T-helper 2 cell treated with Interferon-gamma antibody and Interleukin-4, amounts not matched to agents 5 μg/mL and 100 μg/mL, for 36 hours (primary cell): ENCODE measurements around the gene CAMKMT.

Experiments
- DNase-seq: peaks from one replicate; pipeline ENCODE4 v3.0.0; 2021; ENCODE audit warnings: low spot score
- H3K27ac Mint-ChIP-seq: one replicate; pipeline ENCODE4 v1.8.0; 2021; ENCODE audit warnings: mild to moderate bottlenecking, mixed read lengths
- H3K27me3 Mint-ChIP-seq: one replicate; pipeline ENCODE4 v1.8.0; 2021; ENCODE audit warnings: low read depth, mixed read lengths
- H3K36me3 Mint-ChIP-seq: one replicate; pipeline ENCODE4 v1.8.0; 2021; ENCODE audit warnings: low read depth, mixed read lengths
- H3K4me1 Mint-ChIP-seq: one replicate; pipeline ENCODE4 v1.8.0; 2021; ENCODE audit warnings: low read depth, mixed read lengths
- H3K4me3 Mint-ChIP-seq: one replicate; pipeline ENCODE4 v1.8.0; 2022; ENCODE audit warnings: mild to moderate bottlenecking, moderate library complexity, mixed read lengths
- H3K9me3 Mint-ChIP-seq: one replicate; pipeline ENCODE4 v1.8.0; 2021; ENCODE audit warnings: mixed read lengths

The CAMKMT gene

GRCh38 chr2:44639399-44639798, 277.7 kb downstream of the CAMKMT start:
- DNase-seq, result no peak
- Mint-ChIP-seq H3K9me3 (no peaks in the 10 kb centered on the region), H3K4me3 (no peak overlapping the region), H3K4me1 (no peaks in the 10 kb centered on the region), H3K27me3 (no peaks in the 10 kb centered on the region), H3K36me3 (no peaks in the 10 kb centered on the region), H3K27ac (no peak overlapping the region)

- H3K27ac Mint-ChIP-seq, result no peak overlapping the region
- H3K27me3 Mint-ChIP-seq, result no peaks in the 10 kb centered on the region
- H3K9me3 Mint-ChIP-seq, result no peaks in the 10 kb centered on the region
- no peak overlapping the region for H3K4me3 Mint-ChIP-seq
- no peak for DNase-seq
- H3K4me1 Mint-ChIP-seq, result no peaks in the 10 kb centered on the region
- H3K36me3 Mint-ChIP-seq, result no peaks in the 10 kb centered on the region
Measured at GRCh38 chr2:44642123-44642857, 280.5 kb downstream of the CAMKMT start.

- Mint-ChIP-seq H3K27ac (no peak overlapping the region), H3K36me3 (no peaks in the 10 kb centered on the region), H3K4me3 (no peak overlapping the region), H3K4me1 (no peaks in the 10 kb centered on the region), H3K27me3 (no peaks in the 10 kb centered on the region), H3K9me3 (no peaks in the 10 kb centered on the region)
- no peak for DNase-seq
Measured at GRCh38 chr2:44645937-44646336, 284.2 kb downstream of the CAMKMT start.

GRCh38 chr2:44649381-44649780, 287.6 kb downstream of the CAMKMT start:
- Mint-ChIP-seq H3K4me3 (no peak overlapping the region), H3K27me3 (no peaks in the 10 kb centered on the region), H3K27ac (no peak overlapping the region), H3K4me1 (peaks cover 1% of the 10 kb centered on the region), H3K9me3 (no peaks in the 10 kb centered on the region), H3K36me3 (no peaks in the 10 kb centered on the region)
- no peak for DNase-seq

GRCh38 chr2:44650796-44651195, 289.0 kb downstream of the CAMKMT start:
- H3K36me3 Mint-ChIP-seq, result no peaks in the 10 kb centered on the region
- peaks cover 1% of the 10 kb centered on the region for H3K4me1 Mint-ChIP-seq
- no peak overlapping the region for H3K27ac Mint-ChIP-seq
- no peak overlapping the region for H3K4me3 Mint-ChIP-seq
- H3K9me3 Mint-ChIP-seq, result no peaks in the 10 kb centered on the region
- no peaks in the 10 kb centered on the region for H3K27me3 Mint-ChIP-seq
- no peak for DNase-seq

GRCh38 chr2:44651974-44652373, 290.2 kb downstream of the CAMKMT start:
- no peak overlapping the region for H3K27ac Mint-ChIP-seq
- no peaks in the 10 kb centered on the region for H3K27me3 Mint-ChIP-seq

GRCh38 chr2:44652701-44653100, 291.0 kb downstream of the CAMKMT start:
- Mint-ChIP-seq H3K4me3 (no peak overlapping the region), H3K27me3 (no peaks in the 10 kb centered on the region), H3K4me1 (peaks cover 1% of the 10 kb centered on the region), H3K36me3 (no peaks in the 10 kb centered on the region), H3K9me3 (no peaks in the 10 kb centered on the region), H3K27ac (no peak overlapping the region)
- DNase-seq, result no peak

More at GRCh38 chr2:44651974-44652373, 290.2 kb downstream of the CAMKMT start:
- Mint-ChIP-seq H3K36me3 (no peaks in the 10 kb centered on the region), H3K4me1 (peaks cover 1% of the 10 kb centered on the region), H3K9me3 (no peaks in the 10 kb centered on the region), H3K4me3 (no peak overlapping the region)
- no peak for DNase-seq

GRCh38 chr2:44655401-44655864, 293.7 kb downstream of the CAMKMT start:
- Mint-ChIP-seq H3K27ac (no peak overlapping the region), H3K4me3 (no peak overlapping the region), H3K36me3 (no peaks in the 10 kb centered on the region), H3K4me1 (peaks cover 1% of the 10 kb centered on the region), H3K27me3 (no peaks in the 10 kb centered on the region), H3K9me3 (no peaks in the 10 kb centered on the region)
- no peak for DNase-seq

GRCh38 chr2:44656460-44656859, 294.7 kb downstream of the CAMKMT start:
- no peaks in the 10 kb centered on the region for H3K9me3 Mint-ChIP-seq

GRCh38 chr2:44663471-44664073, 301.8 kb downstream of the CAMKMT start:
- Mint-ChIP-seq H3K4me3 (no peak overlapping the region), H3K36me3 (no peaks in the 10 kb centered on the region), H3K4me1 (no peaks in the 10 kb centered on the region), H3K27me3 (no peaks in the 10 kb centered on the region), H3K27ac (no peak overlapping the region), H3K9me3 (no peaks in the 10 kb centered on the region)
- DNase-seq, result no peak

More at GRCh38 chr2:44656460-44656859, 294.7 kb downstream of the CAMKMT start:
- peaks cover 1% of the 10 kb centered on the region for H3K4me1 Mint-ChIP-seq
- H3K27ac Mint-ChIP-seq, result no peak overlapping the region
- no peaks in the 10 kb centered on the region for H3K27me3 Mint-ChIP-seq
- no peak for DNase-seq
- H3K36me3 Mint-ChIP-seq, result no peaks in the 10 kb centered on the region
- H3K4me3 Mint-ChIP-seq, result no peak overlapping the region

- H3K4me1 Mint-ChIP-seq, result no peaks in the 10 kb centered on the region
- peaks cover 2% of the 10 kb centered on the region for H3K27me3 Mint-ChIP-seq
- H3K36me3 Mint-ChIP-seq, result no peaks in the 10 kb centered on the region
- no peak overlapping the region for H3K27ac Mint-ChIP-seq
- H3K9me3 Mint-ChIP-seq, result no peaks in the 10 kb centered on the region
- no peak for DNase-seq
- H3K4me3 Mint-ChIP-seq, result no peak overlapping the region
Measured at GRCh38 chr2:44668336-44668735, 306.6 kb downstream of the CAMKMT start.

- H3K4me1 Mint-ChIP-seq, result peaks cover 3% of the 10 kb centered on the region
- no peaks in the 10 kb centered on the region for H3K9me3 Mint-ChIP-seq
- DNase-seq, result no peak
- no peaks in the 10 kb centered on the region for H3K36me3 Mint-ChIP-seq
- no peak overlapping the region for H3K27ac Mint-ChIP-seq
- H3K27me3 Mint-ChIP-seq, result peaks cover 5% of the 10 kb centered on the region
- no peak overlapping the region for H3K4me3 Mint-ChIP-seq
Measured at GRCh38 chr2:44671276-44671675, 309.5 kb downstream of the CAMKMT start.

GRCh38 chr2:44671916-44672315, 310.2 kb downstream of the CAMKMT start:
- no peak for DNase-seq
- Mint-ChIP-seq H3K4me1 (peaks cover 3% of the 10 kb centered on the region), H3K27me3 (peaks cover 5% of the 10 kb centered on the region), H3K36me3 (no peaks in the 10 kb centered on the region), H3K9me3 (no peaks in the 10 kb centered on the region), H3K4me3 (no peak overlapping the region), H3K27ac (no peak overlapping the region)

GRCh38 chr2:44672431-44672830, 310.7 kb downstream of the CAMKMT start:
- no peak for DNase-seq
- Mint-ChIP-seq H3K4me3 (no peak overlapping the region), H3K4me1 (peaks cover 3% of the 10 kb centered on the region), H3K9me3 (no peaks in the 10 kb centered on the region), H3K27ac (no peak overlapping the region), H3K36me3 (no peaks in the 10 kb centered on the region), H3K27me3 (peaks cover 5% of the 10 kb centered on the region)
